H1 (cell line): ENCODE data around the gene USP49. TPM values are rescaled to one million over a fixed set of nuclear protein-coding genes. Genes with fewer than 3 reads are reported as not detected.

ENCODE experiments used
- CTCF ChIA-PET: fragments of 300-600 bp; sonication (Branson Sonifier 250); formaldehyde crosslinking; loops from one replicate; lab custom pipeline; 2021; ENCODE audit not compliant: partially characterized antibody; lab: Charles Lee
- POLR2A ChIA-PET: fragments of 300-600 bp; sonication (Branson Sonifier 250); formaldehyde crosslinking; loops from one replicate; lab custom pipeline; 2021; ENCODE audit warnings: inconsistent platforms; ENCODE audit not compliant: partially characterized antibody; lab: Charles Lee
- DNase-seq, 2 experiments: peaks; one replicate each; pipeline versions ENCODE4 v3.0.0 to v3.0.0-alpha.2; 2010 to 2022; ENCODE audit warnings: low spot score in 2 of 2, low read depth in 1 of 2, mixed read lengths in 1 of 2
- FAIRE-seq: peaks from 2 replicates; lab custom pipeline; 2011; peaks lifted over from hg19 to GRCh38; lab: Jason Lieb, UNC
- H2AFZ ChIP-seq: 2 replicates; pipeline ENCODE4 v1.8.1; 2012; ENCODE audit warnings: low read length, inconsistent platforms
- H2AK5ac ChIP-seq: 2 replicates; pipeline ENCODE4 v1.6.1; 2013; ENCODE audit warnings: low read depth, low read length
- H2BK120ac ChIP-seq: replicated peaks from 2 replicates; pipeline ENCODE3; 2013; ENCODE audit warnings: low read depth, low read length, inconsistent platforms
- H2BK12ac ChIP-seq: 2 replicates; pipeline ENCODE4 v1.6.1; 2013; ENCODE audit warnings: low read depth, low read length
- H2BK15ac ChIP-seq: 2 replicates; pipeline ENCODE4 v1.6.1; 2013; ENCODE audit warnings: low read length
- H2BK20ac ChIP-seq: 2 replicates; pipeline ENCODE4 v1.6.1; 2013; ENCODE audit warnings: low read length
- H2BK5ac ChIP-seq: 2 replicates; pipeline ENCODE4 v1.6.1; 2013; ENCODE audit warnings: low read depth, low read length
- H3K14ac ChIP-seq: 2 replicates; pipeline ENCODE4 v1.6.1; 2013; ENCODE audit warnings: inconsistent platforms; ENCODE audit not compliant: insufficient read length
- H3K18ac ChIP-seq: 2 replicates; pipeline ENCODE4 v1.6.1; 2013; ENCODE audit warnings: low read length; ENCODE audit errors: extremely low read depth
- H3K23ac ChIP-seq: 2 replicates; pipeline ENCODE4 v1.6.1; 2013; ENCODE audit warnings: inconsistent platforms; ENCODE audit not compliant: insufficient read length
- H3K23me2 ChIP-seq: 2 replicates; pipeline ENCODE4 v1.6.1; 2013; ENCODE audit warnings: low read depth, low read length
- H3K27ac ChIP-seq: 2 replicates; pipeline ENCODE4 v1.6.1; 2011; ENCODE audit warnings: low read depth, low read length, inconsistent platforms
- H3K27me3 ChIP-seq, 4 experiments: replicated peaks in 1 of 4; 1 replicate in 1 of 4; 2 replicates in 3 of 4; pipeline versions ENCODE4 v1.6.1 to v1.8.1; 2011 to 2013; ENCODE audit warnings: low read length in 3 of 4, mild to moderate bottlenecking in 3 of 4, inconsistent platforms in 2 of 4, mixed read lengths in 2 of 4, moderate library complexity in 1 of 4; ENCODE audit not compliant: control insufficient read depth in 3 of 4, insufficient read depth in 3 of 4; ENCODE audit errors: extremely low read depth in 1 of 4
- H3K36me3 ChIP-seq, 4 experiments: 2 replicates each; pipeline versions ENCODE4 v1.6.1 to v1.8.1; 2011 to 2013; ENCODE audit warnings: mild to moderate bottlenecking in 4 of 4, low read length in 3 of 4, moderate library complexity in 2 of 4, control low read depth in 1 of 4, inconsistent platforms in 1 of 4; ENCODE audit not compliant: insufficient read depth in 4 of 4, control insufficient read depth in 2 of 4
- H3K4ac ChIP-seq: replicated peaks from 2 replicates; pipeline ENCODE3; 2013; ENCODE audit warnings: low read length, low read depth, mixed read lengths, inconsistent platforms; ENCODE audit not compliant: insufficient read length
- H3K4me1 ChIP-seq, 4 experiments: replicated peaks in 1 of 4; 1 replicate in 1 of 4; 2 replicates in 3 of 4; pipeline versions ENCODE4 v1.6.1 to v1.8.1; 2011 to 2013; ENCODE audit warnings: low read length in 3 of 4, inconsistent platforms in 2 of 4, mixed read lengths in 1 of 4; ENCODE audit not compliant: insufficient read depth in 4 of 4, control insufficient read depth in 3 of 4
- H3K4me2 ChIP-seq, 2 experiments: 2 replicates each; pipeline versions ENCODE4 v1.6.1 to v1.8.1; 2011 to 2013; ENCODE audit warnings: low read depth in 2 of 2, low read length in 2 of 2, control low read depth in 1 of 2, inconsistent platforms in 1 of 2, mild to moderate bottlenecking in 1 of 2; ENCODE audit not compliant: insufficient read depth in 1 of 2
- H3K4me3 ChIP-seq, 4 experiments: fragments of 200-600, 300-600 bp in 1 of 4; sonication (generic), shearing (Covaris generic), sonication (Bioruptor Twin) in 1 of 4; 2 replicates each; pipeline versions ENCODE4 v1.5.1 to v1.8.1; 2011 to 2016; ENCODE audit warnings: low read length in 4 of 4, low read depth in 3 of 4, control low read depth in 2 of 4, inconsistent platforms in 2 of 4, mild to moderate bottlenecking in 2 of 4, mixed read lengths in 1 of 4, moderate library complexity in 1 of 4; ENCODE audit not compliant: insufficient read depth in 2 of 4; ENCODE audit errors: extremely low read depth in 1 of 4
- H3K56ac ChIP-seq: replicated peaks from 2 replicates; pipeline ENCODE3; 2013; ENCODE audit warnings: low read depth, mild to moderate bottlenecking, mixed read lengths, low read length, inconsistent platforms; ENCODE audit not compliant: insufficient read length
- H3K79me1 ChIP-seq: 2 replicates; pipeline ENCODE4 v1.6.1; 2013; ENCODE audit warnings: low read depth, low read length, control low read depth
- H3K79me2 ChIP-seq, 2 experiments: 2 replicates each; pipeline versions ENCODE4 v1.6.1 to v1.8.1; 2012 to 2013; ENCODE audit warnings: low read length in 2 of 2, mild to moderate bottlenecking in 2 of 2, inconsistent platforms in 1 of 2; ENCODE audit not compliant: insufficient read depth in 2 of 2, control insufficient read depth in 1 of 2
- H3K9ac ChIP-seq, 4 experiments: replicated peaks in 1 of 4; 1 replicate in 1 of 4; 2 replicates in 3 of 4; pipeline versions ENCODE4 v1.6.1 to v1.8.1; 2011 to 2013; ENCODE audit warnings: low read depth in 3 of 4, low read length in 3 of 4, control low read depth in 2 of 4, mild to moderate bottlenecking in 2 of 4, moderate library complexity in 2 of 4, inconsistent platforms in 1 of 4; ENCODE audit errors: extremely low read depth in 1 of 4
- H3K9me3 ChIP-seq, 2 experiments: 2 replicates each; pipeline versions ENCODE4 v1.6.1 to v1.8.1; 2012 to 2013; ENCODE audit warnings: mild to moderate bottlenecking in 2 of 2, moderate library complexity in 2 of 2, control low read depth in 1 of 2, inconsistent platforms in 1 of 2, low read depth in 1 of 2, low read length in 1 of 2, mixed read lengths in 1 of 2; ENCODE audit not compliant: insufficient read depth in 2 of 2
- H4K20me1 ChIP-seq, 2 experiments: replicated peaks in 1 of 2; 2 replicates each; pipeline versions ENCODE3 to v1.8.1; 2011 to 2013; ENCODE audit warnings: inconsistent platforms in 2 of 2, low read length in 2 of 2, mild to moderate bottlenecking in 1 of 2; ENCODE audit not compliant: insufficient read depth in 2 of 2, control insufficient read depth in 1 of 2
- H4K5ac ChIP-seq: 2 replicates; pipeline ENCODE4 v1.6.1; 2013; ENCODE audit warnings: low read length, low read depth, mixed read lengths, inconsistent platforms; ENCODE audit not compliant: insufficient read length
- H4K8ac ChIP-seq: 2 replicates; pipeline ENCODE4 v1.8.0; 2013; ENCODE audit warnings: mild to moderate bottlenecking, moderate library complexity, low read length, inconsistent platforms; ENCODE audit not compliant: insufficient read depth; ENCODE audit errors: extremely low read depth
- H4K91ac ChIP-seq: replicated peaks from 2 replicates; pipeline ENCODE3; 2013; ENCODE audit warnings: low read length, mixed read lengths, inconsistent platforms; ENCODE audit not compliant: insufficient read length
- BRCA1 ChIP-seq: IDR thresholded peaks from 2 replicates; pipeline ENCODE4 v1.6.1; 2012; ENCODE audit warnings: low read depth, low read length, improper control_type of control experiment
- CHD1 ChIP-seq: IDR thresholded peaks from 2 replicates; pipeline ENCODE4 v1.6.1; 2012; ENCODE audit warnings: low read depth, low read length, improper control_type of control experiment
- EZH2 ChIP-seq: fragments of 200-600 bp; sonication (generic); IDR thresholded peaks from 2 replicates; pipeline ENCODE4 v1.7.1; 2012; ENCODE audit warnings: low read depth, mild to moderate bottlenecking, moderate library complexity, low read length, inconsistent platforms; ENCODE audit not compliant: severe bottlenecking
- GABPA ChIP-seq: IDR thresholded peaks from 2 replicates; pipeline ENCODE4 v1.6.1; 2011; ENCODE audit warnings: mild to moderate bottlenecking, low read length, moderate library complexity, borderline replicate concordance; ENCODE audit not compliant: insufficient read depth
- GTF2F1 ChIP-seq: IDR thresholded peaks from 2 replicates; pipeline ENCODE4 v1.6.1; 2012; ENCODE audit warnings: low read depth, low read length, improper control_type of control experiment, borderline replicate concordance
- KDM1A ChIP-seq: fragments of 200-600, 300-600 bp; sonication (generic); IDR thresholded peaks from 2 replicates; pipeline ENCODE4 v1.7.1; 2016; ENCODE audit warnings: mild to moderate bottlenecking, low read length, borderline replicate concordance
- MAFK ChIP-seq: IDR thresholded peaks from 2 replicates; pipeline ENCODE4 v1.6.1; 2012; ENCODE audit warnings: low read depth, mild to moderate bottlenecking, improper control_type of control experiment, low read length
- SIN3A ChIP-seq, 2 experiments: IDR thresholded peaks in 1 of 2; conservative IDR thresholded peaks in 1 of 2; 2 replicates each; pipeline ENCODE4 v1.6.1; 2011 to 2012; ENCODE audit warnings: low read length in 2 of 2, improper control_type of control experiment in 1 of 2, low read depth in 1 of 2, mild to moderate bottlenecking in 1 of 2
- SRF ChIP-seq: IDR thresholded peaks from 2 replicates; pipeline ENCODE4 v1.6.1; 2011; ENCODE audit warnings: mild to moderate bottlenecking, low read depth, low read length, moderate library complexity
- TAF7 ChIP-seq: optimal IDR thresholded peaks from 2 replicates; pipeline ENCODE3; 2011; ENCODE audit warnings: low read depth, mild to moderate bottlenecking, inconsistent platforms, low read length, moderate library complexity, borderline replicate concordance
- TCF12 ChIP-seq: IDR thresholded peaks from 2 replicates; pipeline ENCODE4 v1.6.1; 2011; ENCODE audit warnings: low read depth, mild to moderate bottlenecking, low read length
- WGBS, 2 experiments: shearing (Covaris generic) in 1 of 2; methylation state at CpG; one replicate each; pipeline versions ENCODE4 v1.1.6 to v1.1.7; 2013 to 2015; ENCODE audit warnings: low lambda C conversion rate in 2 of 2, mixed read lengths in 2 of 2, inconsistent platforms in 1 of 2, low coverage in 1 of 2, missing lambda C conversion rate in 1 of 2; ENCODE audit not compliant: insufficient replicate concordance in 2 of 2, insufficient coverage in 1 of 2, insufficient read length in 1 of 2; ENCODE audit errors: extremely low coverage in 1 of 2, missing lambda C conversion rate in 1 of 2; 5-methylcytosine and 5-hydroxymethylcytosine counted together
- polyA plus RNA-seq, 7 experiments: library from polyadenylated mRNA; depleted of rRNA in 3 of 7; stranded (reverse) in 5 of 7; unstranded in 2 of 7; fragments of >200 nt in 5 of 7; fragments of 200-250 nt in 2 of 7; gene quantifications; 1 replicate in 5 of 7; 2 replicates in 1 of 7; 4 replicates in 1 of 7; pipeline versions ENCODE4 v1.2.1 to v1.2.3, GENCODE V29; 2011 to 2013; ENCODE audit warnings: missing spikeins in 2 of 7, mixed read lengths in 2 of 7
- total RNA-seq: library from RNA; stranded (reverse); fragmentation: NEBNext Ultra II Directional; extraction: Animal tissue kit (Norgen Biotek cat#: 25700); gene quantifications from 2 replicates; pipeline ENCODE4 v1.2.1, GENCODE V29; 2021
- TF ChIP-seq, protein P1 (sequence below): IDR thresholded peaks from 2 replicates; pipeline ENCODE4 v1.6.1; 2012; ENCODE audit warnings: low read length, inconsistent platforms

Gene USP49
- total and polyA plus RNA-seq, 2 of the 8 experiments (the other 6 are each of a cell fraction or from before 2014, with no cell fraction given): 6.9 to 24.4 TPM

- peaks cover 0 to 20% (median 10%) of the 10 kb centered on the region in 4 experiments; a peak in 4 of 8 replicates for H3K36me3 ChIP-seq
- POLR2A ChIA-PET: interaction anchor here (1.0 kb wide), 1 partner anchor 95 kb away, joined by 3 read pairs; no protein-coding TSS in a partner anchor
- WGBS, 2 experiments: 87% methylated on average over 2 of the region's 2 CpGs; no CpG with 5 or more reads in 1 of the 2 experiments
- TF ChIP-seq TCF12 (no peak), BRCA1 (no peak), GTF2F1 (no peak), EZH2 (no peak), MAFK (no peak), GABPA (no peak), KDM1A (no peak), TAF7 (no peak), SIN3A (conservative IDR thresholded peaks at IDR 0.05 in 1 of 2, IDR thresholded peaks at IDR 0.05 in 1 of 2; ENCODE audit: low read depth in 1 of 2, low read length in 2 of 2) (no peak), CHD1 (no peak), SRF (no peak)
- TF ChIP-seq, protein P1, sequence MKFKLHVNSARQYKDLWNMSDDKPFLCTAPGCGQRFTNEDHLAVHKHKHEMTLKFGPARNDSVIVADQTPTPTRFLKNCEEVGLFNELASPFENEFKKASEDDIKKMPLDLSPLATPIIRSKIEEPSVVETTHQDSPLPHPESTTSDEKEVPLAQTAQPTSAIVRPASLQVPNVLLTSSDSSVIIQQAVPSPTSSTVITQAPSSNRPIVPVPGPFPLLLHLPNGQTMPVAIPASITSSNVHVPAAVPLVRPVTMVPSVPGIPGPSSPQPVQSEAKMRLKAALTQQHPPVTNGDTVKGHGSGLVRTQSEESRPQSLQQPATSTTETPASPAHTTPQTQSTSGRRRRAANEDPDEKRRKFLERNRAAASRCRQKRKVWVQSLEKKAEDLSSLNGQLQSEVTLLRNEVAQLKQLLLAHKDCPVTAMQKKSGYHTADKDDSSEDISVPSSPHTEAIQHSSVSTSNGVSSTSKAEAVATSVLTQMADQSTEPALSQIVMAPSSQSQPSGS: no peak
These were observed 95.6 kb downstream of the USP49 start for GRCh38 chr6:41799559-41799911.

More at GRCh38 chr6:41799559-41799911, 95.6 kb downstream of the USP49 start:
- Histone ChIP-seq H3K14ac (no peak overlapping the region), H3K79me1 (no peaks in the 10 kb centered on the region), H3K27me3 (no peaks in the 10 kb centered on the region), H3K9ac (no peak overlapping the region), H2AFZ (no peak overlapping the region), H3K4ac (no peak overlapping the region), H2BK12ac (no peak overlapping the region), H3K4me1 (no peaks in the 10 kb centered on the region), H2BK15ac (no peak overlapping the region), H2BK20ac (no peak overlapping the region), H3K9me3 (no peaks in the 10 kb centered on the region), H3K4me2 (no peak overlapping the region), H3K18ac (no peak overlapping the region), H2BK5ac (no peak overlapping the region), H2AK5ac (no peak overlapping the region), H4K91ac (no peak overlapping the region), H3K79me2 (no peaks in the 10 kb centered on the region), H3K23me2 (no peaks in the 10 kb centered on the region), H2BK120ac (no peak overlapping the region), H3K4me3 (no peak overlapping the region), H4K20me1 (peaks cover 2% of the 10 kb centered on the region in 2 experiments), H3K23ac (no peak overlapping the region), H4K8ac (no peak overlapping the region), H4K5ac (no peak overlapping the region), H3K56ac (no peak overlapping the region), H3K27ac (no peak overlapping the region)
- DNase-seq (no peak), FAIRE-seq (no peak)
- CTCF ChIA-PET: interaction anchor here (0.6 to 3.4 kb wide), 9 partner anchors 12 to 1093 kb away, joined by 3 to 36 read pairs (median 3); partner anchors contain the start of genes BYSL, MED20, PRICKLE4 and TOMM6
